IPS-18a (cell line): ENCODE measurements around the gene STAT4.

ENCODE experiments used
- H3K27ac ChIP-seq: one replicate; pipeline ENCODE4 v1.5.1; 2013; ENCODE audit warnings: low read length
- H3K27me3 ChIP-seq: one replicate; pipeline ENCODE4 v1.6.1; 2013; ENCODE audit warnings: mild to moderate bottlenecking, low read length; ENCODE audit not compliant: control insufficient read depth, insufficient read depth
- H3K36me3 ChIP-seq: one replicate; pipeline ENCODE4 v1.6.1; 2013; ENCODE audit warnings: low read depth, low read length; ENCODE audit not compliant: control insufficient read depth
- H3K4me1 ChIP-seq: one replicate; pipeline ENCODE4 v1.6.1; 2013; ENCODE audit warnings: low read depth, low read length; ENCODE audit not compliant: control insufficient read depth
- H3K4me3 ChIP-seq: one replicate; pipeline ENCODE4 v1.5.1; 2013; ENCODE audit warnings: low read length
- H3K9ac ChIP-seq: one replicate; pipeline ENCODE4 v1.6.1; 2013; ENCODE audit warnings: mild to moderate bottlenecking, low read length, moderate library complexity
- H3K9me3 ChIP-seq: one replicate; pipeline ENCODE4 v1.6.1; 2013; ENCODE audit warnings: low read depth, low read length; ENCODE audit not compliant: control insufficient read depth

Gene STAT4

DNA sequence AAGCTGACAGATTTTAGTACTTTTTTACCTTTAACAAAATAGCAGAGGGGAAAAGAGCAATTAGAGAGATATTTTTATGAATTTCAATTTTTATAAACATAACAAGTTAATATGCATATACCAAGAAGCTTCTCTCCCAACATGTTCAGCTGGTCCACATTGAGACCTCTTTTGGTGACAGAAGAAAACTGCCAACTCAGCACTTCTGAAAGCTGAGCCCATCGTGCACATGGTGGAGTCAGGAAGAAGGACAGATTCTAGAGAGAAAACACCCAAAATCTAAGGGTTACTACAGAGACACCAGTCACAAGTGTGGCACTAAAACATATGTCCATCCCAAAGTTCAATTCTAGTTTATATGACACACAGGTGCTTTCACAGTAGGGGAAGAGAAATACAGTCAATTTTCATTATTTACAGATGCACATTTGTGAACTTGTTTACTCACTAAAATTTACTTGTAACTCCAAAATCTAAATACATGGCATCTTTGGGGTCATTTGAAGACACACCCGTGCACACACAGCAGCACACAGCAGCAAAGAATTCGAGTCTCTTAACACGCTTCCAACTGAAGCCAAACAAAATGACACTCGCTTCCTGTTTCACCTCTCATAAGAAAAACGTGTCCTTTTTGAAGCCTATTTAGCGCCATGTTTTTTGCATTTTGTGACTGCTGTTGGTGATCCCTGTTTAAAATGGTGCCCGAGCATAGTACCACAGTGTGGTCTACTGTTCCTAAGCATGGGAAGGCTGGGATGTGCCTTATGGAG lies 168.3 kb downstream of the STAT4 start:
- Histone ChIP-seq H3K27ac (no peak overlapping the region), H3K27me3 (no peaks in the 10 kb centered on the region), H3K9me3 (no peaks in the 10 kb centered on the region), H3K4me3 (no peak overlapping the region), H3K9ac (no peak overlapping the region), H3K36me3 (peaks cover 98% of the 10 kb centered on the region), H3K4me1 (no peaks in the 10 kb centered on the region)

DNA sequence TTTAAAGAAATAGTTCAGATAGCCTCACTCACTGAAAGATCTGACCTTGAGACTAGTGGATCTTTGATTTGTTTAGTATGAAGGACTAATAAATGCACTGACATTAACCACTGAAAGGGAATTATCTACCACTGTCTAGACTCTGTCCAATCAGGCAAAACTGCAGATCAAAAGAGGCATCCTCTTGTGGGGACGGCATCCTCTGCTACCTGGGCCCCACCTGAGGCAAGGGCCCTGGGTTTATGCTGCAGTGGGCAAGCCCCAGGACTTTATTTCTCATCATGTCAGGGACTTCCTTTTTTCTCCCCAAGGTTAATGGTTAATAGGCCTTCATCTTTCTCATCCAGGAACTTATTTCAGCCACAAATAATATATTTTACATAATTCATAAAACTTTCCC lies 169.1 kb downstream of the STAT4 start:
- Histone ChIP-seq H3K9ac (no peak overlapping the region), H3K36me3 (peaks cover 94% of the 10 kb centered on the region), H3K27ac (no peak overlapping the region), H3K27me3 (no peaks in the 10 kb centered on the region), H3K4me3 (no peak overlapping the region), H3K4me1 (no peaks in the 10 kb centered on the region), H3K9me3 (no peaks in the 10 kb centered on the region)

DNA sequence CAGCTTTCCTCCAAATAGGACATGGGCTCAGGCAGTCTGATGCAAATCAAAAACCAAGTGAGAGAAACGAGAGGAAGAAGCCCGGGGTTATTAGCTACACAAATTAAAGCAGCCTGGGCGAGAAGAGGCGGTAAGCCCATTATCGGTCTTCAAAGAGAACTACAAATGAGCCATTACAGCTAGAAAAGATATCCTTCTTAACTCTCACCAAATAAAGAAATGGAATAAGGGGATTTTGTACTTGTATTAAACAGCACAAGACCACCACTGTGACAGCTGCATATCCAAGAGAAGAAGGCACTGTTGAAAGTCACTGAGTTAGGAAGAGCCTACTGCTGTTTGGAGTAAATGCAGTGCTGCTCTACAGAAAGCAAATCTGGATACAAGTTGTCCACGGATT lies 169.5 kb downstream of the STAT4 start:
- Histone ChIP-seq H3K9me3 (no peaks in the 10 kb centered on the region), H3K27me3 (no peaks in the 10 kb centered on the region), H3K4me3 (no peak overlapping the region), H3K36me3 (peaks cover 94% of the 10 kb centered on the region), H3K9ac (no peak overlapping the region), H3K4me1 (no peaks in the 10 kb centered on the region), H3K27ac (no peak overlapping the region)

DNA sequence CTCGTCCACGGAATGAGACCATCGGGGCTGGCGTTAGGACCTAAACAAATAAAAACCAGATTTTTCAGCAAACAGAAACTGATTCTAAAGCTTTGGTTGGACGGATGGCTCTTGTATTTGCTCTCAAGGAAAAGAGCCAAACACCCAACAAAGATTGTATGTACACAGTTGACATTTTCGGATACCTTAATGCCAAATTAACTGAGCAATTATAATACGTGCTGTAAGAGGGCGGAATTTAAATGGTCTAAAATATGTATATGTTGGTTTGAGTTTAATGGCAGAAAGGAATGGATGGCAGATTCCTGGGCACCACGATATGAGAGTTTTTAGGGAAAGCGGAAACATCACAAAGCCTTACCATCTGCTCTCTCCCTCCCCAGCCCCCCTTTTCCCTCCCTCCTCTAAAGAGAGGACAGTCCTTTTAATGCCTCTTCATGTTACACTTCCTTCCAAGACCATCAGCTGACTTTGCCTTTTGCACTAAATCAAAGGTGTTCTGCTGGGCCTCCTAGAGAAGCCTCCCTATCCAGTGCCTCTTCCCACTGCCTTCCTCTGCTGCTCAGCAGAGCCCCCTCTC lies 170.1 kb downstream of the STAT4 start:
- Histone ChIP-seq H3K4me1 (no peaks in the 10 kb centered on the region), H3K27me3 (no peaks in the 10 kb centered on the region), H3K36me3 (peaks cover 93% of the 10 kb centered on the region), H3K4me3 (no peak overlapping the region), H3K27ac (no peak overlapping the region), H3K9ac (no peak overlapping the region), H3K9me3 (no peaks in the 10 kb centered on the region)

DNA sequence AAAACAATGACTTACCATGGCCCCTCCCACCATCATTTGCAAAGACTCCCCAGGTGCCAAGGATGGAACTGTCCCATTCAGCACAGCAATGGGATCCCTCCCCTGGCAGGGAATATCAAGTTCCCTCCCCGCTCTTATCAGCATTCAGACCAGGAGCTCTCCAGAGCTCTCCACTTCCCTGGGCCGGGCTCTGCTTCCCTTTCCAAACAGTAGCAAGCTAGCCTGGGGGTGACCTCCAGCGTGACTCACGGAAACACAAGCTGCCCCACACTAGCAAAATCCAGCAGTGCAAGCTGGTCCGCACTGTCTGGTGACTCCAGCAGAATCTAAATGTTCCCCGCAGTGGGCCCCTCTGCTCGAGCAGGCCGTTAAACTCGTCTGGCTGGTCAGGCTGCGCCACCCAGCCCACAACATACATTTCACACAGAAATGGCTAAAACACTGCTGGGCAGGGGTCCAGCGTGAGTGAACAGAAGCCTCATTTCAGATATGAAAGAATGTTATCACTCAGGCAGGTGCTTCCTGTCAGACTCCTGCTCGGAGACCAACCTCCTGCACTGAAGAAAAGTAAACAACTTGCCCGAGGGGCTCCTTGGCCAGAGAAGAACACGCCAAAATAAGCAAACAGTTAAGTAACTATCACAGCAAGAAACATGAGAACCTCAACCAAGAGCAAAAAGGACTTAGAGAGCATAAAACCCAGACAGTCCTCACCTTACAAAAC lies 170.7 kb downstream of the STAT4 start:
- peaks cover 93% of the 10 kb centered on the region for H3K36me3 ChIP-seq
- no peaks in the 10 kb centered on the region for H3K9me3 ChIP-seq
- H3K27ac ChIP-seq: no peak overlapping the region
- no peak overlapping the region for H3K9ac ChIP-seq
- H3K4me3 ChIP-seq: no peak overlapping the region
- no peaks in the 10 kb centered on the region for H3K27me3 ChIP-seq
- no peaks in the 10 kb centered on the region for H3K4me1 ChIP-seq
